ENCODE measurements around the gene AUP1.

DNA sequence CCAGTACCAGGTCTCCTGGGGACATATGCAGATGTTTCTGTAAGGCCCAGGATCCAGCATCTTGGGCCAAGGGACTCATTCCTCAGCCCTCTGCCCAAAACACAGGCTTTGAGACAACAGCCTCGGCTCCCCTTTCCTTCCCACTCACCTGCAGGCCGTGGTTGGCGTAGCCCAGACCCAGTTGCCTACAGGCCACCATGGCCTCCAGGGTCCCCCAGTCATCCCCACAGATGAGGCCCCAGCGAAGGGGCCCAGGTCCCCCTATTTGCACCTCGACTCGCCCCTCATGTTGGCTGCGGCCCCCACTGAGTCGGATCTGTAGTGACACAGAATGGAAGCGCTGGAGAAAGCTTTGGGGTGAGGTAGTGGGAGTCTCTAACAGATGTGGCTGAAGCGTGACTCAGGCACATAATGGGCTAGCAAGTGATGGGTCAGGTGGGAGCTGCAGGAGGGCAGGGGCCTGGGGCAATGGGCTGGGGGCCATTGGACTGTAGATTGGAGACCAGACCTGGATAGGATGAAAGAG lies 6.0 kb upstream of the AUP1 start:
- TF ChIP-seq CTCF (IDR thresholded peaks at IDR 0.05): no peak
- TF ChIP-seq POLR2A (IDR thresholded peaks at IDR 0.05): no peak
- no peak for TF ChIP-seq POLR2AphosphoS5 (IDR thresholded peaks at IDR 0.05)

Measured in transverse colon (tissue), 4 donors.